GM12891 (cell line): ENCODE measurements around the gene TMEM127.

Source experiments
- POLR2A ChIP-seq: IDR thresholded peaks from 2 replicates; pipeline ENCODE4 v1.6.1; 2011; ENCODE audit warnings: low read depth, low read length, control low read depth
- SPI1 ChIP-seq: IDR thresholded peaks from 2 replicates; pipeline ENCODE4 v1.6.1; 2011; ENCODE audit warnings: low read depth, low read length, control low read depth

- no peak for TF ChIP-seq POLR2A
- TF ChIP-seq SPI1 = no peak
Measured at GRCh38 chr2:96240341-96241038, 25.3 kb downstream of the TMEM127 start.
